Keratinocyte (primary cell): ENCODE measurements around the gene MICAL2. TPM values are rescaled to one million over a fixed set of nuclear protein-coding genes. Genes with fewer than 3 reads are reported as not detected.

Experiments
- DNase-seq: peaks from one replicate; pipeline ENCODE4 v3.0.0-alpha.2; 2011; ENCODE audit warnings: low read depth, missing footprints, low spot score
- FAIRE-seq: peaks from 2 replicates; lab custom pipeline; 2011; peaks lifted over from hg19 to GRCh38; lab: Jason Lieb, UNC
- H2AFZ ChIP-seq: 2 replicates; pipeline ENCODE4 v1.6.0; 2012; ENCODE audit warnings: low read length, control low read depth, inconsistent platforms; ENCODE audit not compliant: control insufficient read depth
- H3K27ac ChIP-seq: 2 replicates; pipeline ENCODE4 v1.5.1; 2011; ENCODE audit warnings: low read length; ENCODE audit not compliant: control insufficient read depth, insufficient read depth
- H3K27me3 ChIP-seq: 3 replicates; pipeline ENCODE4 v1.6.0; 2011; ENCODE audit warnings: low read length; ENCODE audit not compliant: control insufficient read depth, insufficient read depth; ENCODE audit errors: extremely low read depth
- H3K36me3 ChIP-seq, 2 experiments: 2 replicates in 1 of 2; 3 replicates in 1 of 2; pipeline ENCODE4 v1.5.1; 2011; ENCODE audit warnings: low read length in 2 of 2, mild to moderate bottlenecking in 1 of 2; ENCODE audit not compliant: control insufficient read depth in 2 of 2, insufficient read depth in 2 of 2; ENCODE audit errors: extremely low read depth in 1 of 2
- H3K4me1 ChIP-seq: 3 replicates; pipeline ENCODE4 v1.5.1; 2011; ENCODE audit warnings: low read length; ENCODE audit not compliant: control insufficient read depth, insufficient read depth; ENCODE audit errors: extremely low read depth
- H3K4me2 ChIP-seq: 3 replicates; pipeline ENCODE4 v1.6.0; 2011; ENCODE audit warnings: low read depth, low read length; ENCODE audit not compliant: control insufficient read depth, insufficient read depth; ENCODE audit errors: extremely low read depth
- H3K4me3 ChIP-seq, 3 experiments: fragments of 200-600 bp in 1 of 3; sonication (generic) in 1 of 3; 2 replicates in 2 of 3; 3 replicates in 1 of 3; pipeline ENCODE4 v1.5.1; 2011 to 2016; ENCODE audit warnings: low read length in 3 of 3, mild to moderate bottlenecking in 3 of 3, control low read depth in 2 of 3, inconsistent platforms in 1 of 3, low read depth in 1 of 3, mixed read lengths in 1 of 3, mixed run types in 1 of 3, moderate library complexity in 1 of 3; ENCODE audit not compliant: control insufficient read depth in 2 of 3, insufficient read depth in 2 of 3; ENCODE audit errors: extremely low read depth in 1 of 3
- H3K79me2 ChIP-seq: 2 replicates; pipeline ENCODE4 v1.6.0; 2012; ENCODE audit warnings: low read length; ENCODE audit not compliant: control insufficient read depth, insufficient read depth
- H3K9ac ChIP-seq: 3 replicates; pipeline ENCODE4 v1.6.0; 2011; ENCODE audit warnings: low read length; ENCODE audit not compliant: control insufficient read depth, insufficient read depth; ENCODE audit errors: extremely low read depth
- H3K9me1 ChIP-seq: 3 replicates; pipeline ENCODE4 v1.6.0; 2011; ENCODE audit warnings: low read length; ENCODE audit not compliant: control insufficient read depth, insufficient read depth; ENCODE audit errors: extremely low read depth
- H3K9me3 ChIP-seq: 2 replicates; pipeline ENCODE4 v1.5.1; 2012; ENCODE audit warnings: low read depth, low read length; ENCODE audit not compliant: control insufficient read depth
- H4K20me1 ChIP-seq: 3 replicates; pipeline ENCODE4 v1.6.0; 2011; ENCODE audit warnings: low read length; ENCODE audit not compliant: control insufficient read depth, insufficient read depth; ENCODE audit errors: extremely low read depth
- CTCF ChIP-seq, 3 experiments: IDR thresholded peaks in 1 of 3; conservative IDR thresholded peaks in 1 of 3; optimal IDR thresholded peaks in 1 of 3; 2 replicates in 2 of 3; 3 replicates in 1 of 3; pipeline versions ENCODE3 to v1.5.1; 2011; ENCODE audit warnings: low read length in 3 of 3, mild to moderate bottlenecking in 3 of 3, moderate library complexity in 2 of 3, control low read depth in 1 of 3, inconsistent platforms in 1 of 3; ENCODE audit not compliant: insufficient read depth in 2 of 3; ENCODE audit errors: extremely low read depth in 1 of 3
- EZH2 ChIP-seq: IDR thresholded peaks from one replicate; pipeline ENCODE4 v1.6.1; 2012; ENCODE audit warnings: inconsistent platforms, mild to moderate bottlenecking, low read length, moderate library complexity
- dilution Hi-C: fragments of 300-500 bp; cut with MboI; formaldehyde crosslinking; loops from one replicate; pipeline ENCODE4 v1.7.0; 2020; ENCODE audit warnings: low sequenced_read_pairs; ENCODE audit not compliant: extremely low pct_ligation_motif_present
- polyA plus RNA-seq, 5 experiments: library from polyadenylated mRNA; depleted of rRNA in 3 of 5; stranded (reverse) in 3 of 5; stranded (forward) in 1 of 5; unstranded in 1 of 5; fragments of >200 nt; gene quantifications; 1 replicate in 1 of 5; 2 replicates in 3 of 5; 3 replicates in 1 of 5; pipeline versions ENCODE4 v1.2.1 to v1.2.3, GENCODE V29; 2011 to 2012; ENCODE audit warnings: missing spikeins in 2 of 5, low read depth in 1 of 5, low replicate concordance in 1 of 5

The MICAL2 gene
- polyA plus RNA-seq, 1 donor (not counting 4 experiments of a cell fraction or from before 2014, with no cell fraction given) = 83.9 TPM

GRCh38 chr11:12273618-12273995 is 163.2 kb downstream of the MICAL2 start:
- Histone ChIP-seq H3K36me3 (peaks cover 15 to 24% of the 10 kb centered on the region in 2 experiments), H3K27ac (no peak overlapping the region), H3K4me3 (no peak overlapping the region), H3K9ac (no peak overlapping the region), H4K20me1 (no peaks in the 10 kb centered on the region), H3K9me1 (no peaks in the 10 kb centered on the region), H3K9me3 (no peaks in the 10 kb centered on the region), H3K4me2 (no peak overlapping the region), H3K79me2 (no peaks in the 10 kb centered on the region), H3K4me1 (peaks cover 24% of the 10 kb centered on the region), H2AFZ (no peak overlapping the region), H3K27me3 (no peaks in the 10 kb centered on the region)
- no peak for FAIRE-seq
- DNase-seq = no peak
- no peak for TF ChIP-seq EZH2
- no peak for TF ChIP-seq CTCF (optimal IDR thresholded peaks at IDR 0.05 in 1 of 3, IDR thresholded peaks at IDR 0.05 in 1 of 3, conservative IDR thresholded peaks at IDR 0.05 in 1 of 3; ENCODE audit: extremely low read depth in 1 of 3, insufficient read depth in 2 of 3, low read length in 3 of 3)
- dilution Hi-C loops = no loop called here

- H3K9me1 ChIP-seq = no peaks in the 10 kb centered on the region
- peaks cover 22% of the 10 kb centered on the region for H3K4me1 ChIP-seq
- H4K20me1 ChIP-seq = no peaks in the 10 kb centered on the region
- H3K4me3 ChIP-seq = no peak overlapping the region
- FAIRE-seq = no peak
- H2AFZ ChIP-seq = no peak overlapping the region
- H3K9ac ChIP-seq = no peak overlapping the region
- TF ChIP-seq CTCF (optimal IDR thresholded peaks at IDR 0.05 in 1 of 3, IDR thresholded peaks at IDR 0.05 in 1 of 3, conservative IDR thresholded peaks at IDR 0.05 in 1 of 3; ENCODE audit: extremely low read depth in 1 of 3, insufficient read depth in 2 of 3, low read length in 3 of 3) (no peak), EZH2 (no peak)
- no peaks in the 10 kb centered on the region for H3K79me2 ChIP-seq
- H3K27me3 ChIP-seq = no peaks in the 10 kb centered on the region
- dilution Hi-C loops = no loop called here
- peaks cover 16 to 28% of the 10 kb centered on the region in 2 experiments for H3K36me3 ChIP-seq
- no peaks in the 10 kb centered on the region for H3K9me3 ChIP-seq
- no peak overlapping the region for H3K27ac ChIP-seq
- no peak for DNase-seq
- no peak overlapping the region for H3K4me2 ChIP-seq
Observed at GRCh38 chr11:12274056-12274455, 163.7 kb downstream of the MICAL2 start.
